IPS-18c (cell line): Measurements from ENCODE around the gene SLC7A14.

ENCODE experiments used
- H3K4me3 ChIP-seq: 2 replicates; pipeline ENCODE4 v1.7.0; 2013; ENCODE audit warnings: low read depth, mild to moderate bottlenecking, low read length, moderate library complexity; ENCODE audit not compliant: insufficient read depth
- H3K9me3 ChIP-seq: one replicate; pipeline ENCODE4 v1.6.1; 2013; ENCODE audit warnings: mild to moderate bottlenecking, low read length, moderate library complexity; ENCODE audit not compliant: control insufficient read depth, insufficient read depth

SLC7A14 gene

GRCh38 chr3:170560717-170561382 is 25.0 kb downstream of the SLC7A14 start:
- H3K4me3 ChIP-seq: no peak overlapping the region
- H3K9me3 ChIP-seq: no peaks in the 10 kb centered on the region

GRCh38 chr3:170560296-170560695 is 25.6 kb downstream of the SLC7A14 start:
- H3K9me3 ChIP-seq: no peaks in the 10 kb centered on the region
- H3K4me3 ChIP-seq: no peak overlapping the region

- H3K9me3 ChIP-seq: no peaks in the 10 kb centered on the region
- H3K4me3 ChIP-seq: no peak overlapping the region
Measured at GRCh38 chr3:170558427-170558826, 27.4 kb downstream of the SLC7A14 start.

- Histone ChIP-seq H3K4me3 (no peak overlapping the region), H3K9me3 (no peaks in the 10 kb centered on the region)
Measured at GRCh38 chr3:170555329-170555728, 30.5 kb downstream of the SLC7A14 start.

GRCh38 chr3:170553788-170554757 is 31.8 kb downstream of the SLC7A14 start:
- Histone ChIP-seq H3K4me3 (no peak overlapping the region), H3K9me3 (no peaks in the 10 kb centered on the region)

GRCh38 chr3:170551252-170551651 is 34.6 kb downstream of the SLC7A14 start:
- Histone ChIP-seq H3K9me3 (no peaks in the 10 kb centered on the region), H3K4me3 (no peak overlapping the region)

- H3K4me3 ChIP-seq: no peak overlapping the region
Measured at GRCh38 chr3:170542704-170543103, 43.2 kb downstream of the SLC7A14 start.

GRCh38 chr3:170539897-170540296 is 46.0 kb downstream of the SLC7A14 start:
- Histone ChIP-seq H3K4me3 (no peak overlapping the region), H3K9me3 (no peaks in the 10 kb centered on the region)

More at GRCh38 chr3:170542704-170543103, 43.2 kb downstream of the SLC7A14 start:
- H3K9me3 ChIP-seq: no peaks in the 10 kb centered on the region

GRCh38 chr3:170536712-170537111 is 49.2 kb downstream of the SLC7A14 start:
- Histone ChIP-seq H3K4me3 (no peak overlapping the region), H3K9me3 (no peaks in the 10 kb centered on the region)

GRCh38 chr3:170534227-170534626 is 51.6 kb downstream of the SLC7A14 start:
- Histone ChIP-seq H3K4me3 (no peak overlapping the region), H3K9me3 (no peaks in the 10 kb centered on the region)

- H3K4me3 ChIP-seq: no peak overlapping the region
Measured at GRCh38 chr3:170532573-170532972, 53.3 kb downstream of the SLC7A14 start.

GRCh38 chr3:170531657-170532335 is 54.1 kb downstream of the SLC7A14 start:
- Histone ChIP-seq H3K4me3 (no peak overlapping the region), H3K9me3 (no peaks in the 10 kb centered on the region)

More at GRCh38 chr3:170532573-170532972, 53.3 kb downstream of the SLC7A14 start:
- H3K9me3 ChIP-seq: no peaks in the 10 kb centered on the region

- no peaks in the 10 kb centered on the region for H3K9me3 ChIP-seq
- H3K4me3 ChIP-seq: no peak overlapping the region
Measured at GRCh38 chr3:170531054-170531453, 54.8 kb downstream of the SLC7A14 start.

GRCh38 chr3:170529912-170530311 is 56.0 kb downstream of the SLC7A14 start:
- Histone ChIP-seq H3K9me3 (no peaks in the 10 kb centered on the region), H3K4me3 (no peak overlapping the region)

GRCh38 chr3:170529346-170529745 is 56.5 kb downstream of the SLC7A14 start:
- Histone ChIP-seq H3K4me3 (no peak overlapping the region), H3K9me3 (no peaks in the 10 kb centered on the region)

GRCh38 chr3:170528726-170529125 is 57.1 kb downstream of the SLC7A14 start:
- Histone ChIP-seq H3K9me3 (no peaks in the 10 kb centered on the region), H3K4me3 (no peak overlapping the region)

GRCh38 chr3:170524073-170524472 is 61.8 kb downstream of the SLC7A14 start:
- no peak overlapping the region for H3K4me3 ChIP-seq
- no peaks in the 10 kb centered on the region for H3K9me3 ChIP-seq
